NT2/D1 (cell line): ENCODE data around the gene AKAP13.

ENCODE experiments used
- SUZ12 ChIP-seq: IDR thresholded peaks from 2 replicates; pipeline ENCODE4 v1.6.1; 2011; ENCODE audit not compliant: insufficient read length, insufficient read depth; ENCODE audit errors: extremely low read depth
- ZNF274 ChIP-seq: IDR thresholded peaks from 2 replicates; pipeline ENCODE4 v1.6.1; 2011; ENCODE audit warnings: mild to moderate bottlenecking, low read depth, low read length

- no peak for TF ChIP-seq ZNF274
- no peak for TF ChIP-seq SUZ12
Observed at GRCh38 chr15:85427286-85428028, 47.1 kb downstream of the AKAP13 start.
